Sigmoid colon (tissue), 7 donors: ENCODE data around the gene ZNF407. TPM values are rescaled to one million over a fixed set of nuclear protein-coding genes. Genes with fewer than 3 reads are reported as not detected.
A peak's percentile ranks its signal among the peaks of the same experiment; 100 is the strongest.

Experiments
- DNase-seq: peaks from one replicate; pipeline ENCODE4 v3.0.0-alpha.2; 2019
- H3K27ac ChIP-seq, 4 donors: fragments of 200-600 bp; sonication (generic); one replicate each; pipeline ENCODE4 v1.5.1; 2016 to 2019; ENCODE audit warnings: mild to moderate bottlenecking in 1 of 4
- H3K27me3 ChIP-seq, 3 donors: fragments of 200-600 bp; sonication (generic); one replicate each; pipeline ENCODE4 v1.5.1; 2019; ENCODE audit warnings: mild to moderate bottlenecking in 1 of 3
- H3K36me3 ChIP-seq, 4 donors: fragments of 200-600 bp; sonication (generic); one replicate each; pipeline ENCODE4 v1.5.1; 2016 to 2019
- H3K4me1 ChIP-seq, 4 donors: fragments of 200-600 bp; sonication (generic); one replicate each; pipeline ENCODE4 v1.5.1; 2017 to 2019
- H3K4me3 ChIP-seq, 4 donors: fragments of 200-600 bp; sonication (generic); one replicate each; pipeline ENCODE4 v1.5.1; 2017 to 2019; ENCODE audit warnings: mild to moderate bottlenecking in 2 of 4, moderate library complexity in 1 of 4
- H3K9me3 ChIP-seq, 4 donors: fragments of 200-600 bp in 3 of 4; sonication (generic) in 3 of 4; one replicate each; pipeline versions ENCODE4 v1.5.1 to v1.6.1; 2013 to 2019
- CTCF ChIP-seq, 4 experiments: fragments of 450-650 bp in 3 of 4; fragments of 200-600 bp in 1 of 4; IDR thresholded peaks; one replicate each; pipeline ENCODE4 v1.5.1; 2016 to 2019; ENCODE audit warnings: antibody characterized with exemption in 4 of 4, mild to moderate bottlenecking in 3 of 4, moderate library complexity in 2 of 4
- EP300 ChIP-seq, 4 donors: sonication (generic); formaldehyde crosslinking; IDR thresholded peaks; one replicate each; pipeline ENCODE4 v1.6.1; 2017; ENCODE audit warnings: antibody characterized with exemption in 4 of 4
- POLR2A ChIP-seq, 2 donors: fragments of 450-650 bp; IDR thresholded peaks; one replicate each; pipeline ENCODE4 v1.6.1; 2016; ENCODE audit warnings: antibody characterized with exemption in 2 of 2, mild to moderate bottlenecking in 2 of 2, moderate library complexity in 2 of 2
- POLR2AphosphoS5 ChIP-seq, 4 donors: sonication (generic); formaldehyde crosslinking; IDR thresholded peaks; one replicate each; pipeline ENCODE4 v1.6.1; 2017; ENCODE audit warnings: antibody characterized with exemption in 4 of 4
- WGBS, 2 donors: extraction: QIAGEN DNeasy Blood & Tissue Kit; methylation state at CpG; one replicate each; pipeline ENCODE4 v1.1.7; 2013; 5-methylcytosine and 5-hydroxymethylcytosine counted together
- intact Hi-C: fragments of 100-400 bp; cut with DNase I; formaldehyde crosslinking; loops from one replicate; pipeline ENCODE4 v1.15.1; 2023
- polyA plus RNA-seq, 3 donors: library from polyadenylated mRNA; stranded (reverse); fragments of 200-250 nt; gene quantifications; one replicate each; pipeline ENCODE4 v1.2.3, GENCODE V29; 2013
- total RNA-seq, 4 donors: library from RNA; depleted of rRNA; stranded (reverse); fragments of >200 nt; gene quantifications; one replicate each; pipeline ENCODE4 v1.1.0, GENCODE V29; 2016
- donor health status: healthy with polysubstance abuse.
- donor health status: Bipolar disorder and iron deficiency.
- donor health status: healthy.

Gene ZNF407
- total and polyA plus RNA-seq, 7 donors, result 1.4 to 19.8 (median 16.3) TPM

GRCh38 chr18:74856434-74856833, 258.8 kb downstream of the ZNF407 start:
- intact Hi-C loops, result no loop called here

GRCh38 chr18:74856928-74857327, 259.3 kb downstream of the ZNF407 start:
- Histone ChIP-seq H3K27me3 (no peaks in the 10 kb centered on the region), H3K36me3 (no peaks in the 10 kb centered on the region), H3K9me3 (no peaks in the 10 kb centered on the region), H3K4me3 (no peak overlapping the region), H3K4me1 (peaks cover 0 to 30% (median 11%) of the 10 kb centered on the region in 4 donors), H3K27ac (peak overlapping the region in 3 of 4 donors; percentile 1 to 58 (median 14))
- DNase-seq, result no peak
- TF ChIP-seq POLR2AphosphoS5 (IDR thresholded peaks at IDR 0.05), result no peak
- intact Hi-C loops, result no loop called here
- 91 to 93% methylated on average over 8 of the region's 8 CpGs for WGBS, 2 donors

More at GRCh38 chr18:74856434-74856833, 258.8 kb downstream of the ZNF407 start:
- Histone ChIP-seq H3K9me3 (no peaks in the 10 kb centered on the region), H3K4me3 (no peak overlapping the region), H3K27me3 (no peaks in the 10 kb centered on the region), H3K4me1 (peaks cover 0 to 25% (median 6%) of the 10 kb centered on the region in 4 donors), H3K36me3 (no peaks in the 10 kb centered on the region), H3K27ac (peak overlapping the region in 3 of 4 donors; percentile 1 to 58 (median 14))
- DNase-seq, result no peak
- TF ChIP-seq POLR2A (IDR thresholded peaks at IDR 0.05) (no peak), EP300 (IDR thresholded peaks at IDR 0.05) (no peak), POLR2AphosphoS5 (IDR thresholded peaks at IDR 0.05) (no peak), CTCF (IDR thresholded peaks at IDR 0.05) (no peak)

GRCh38 chr18:74857901-74858300, 260.2 kb downstream of the ZNF407 start:
- 92 to 98% methylated on average over 1 of the region's 1 CpG for WGBS, 2 donors
- DNase-seq, result no peak
- Histone ChIP-seq H3K9me3 (no peaks in the 10 kb centered on the region), H3K36me3 (no peaks in the 10 kb centered on the region), H3K27me3 (no peaks in the 10 kb centered on the region), H3K4me1 (peaks cover 0 to 37% (median 12%) of the 10 kb centered on the region in 4 donors), H3K4me3 (no peak overlapping the region), H3K27ac (peak overlapping the region in 1 of 4 donors; percentile 58)
- intact Hi-C loops, result no loop called here
- TF ChIP-seq EP300 (IDR thresholded peaks at IDR 0.05) (no peak), CTCF (IDR thresholded peaks at IDR 0.05) (no peak), POLR2AphosphoS5 (IDR thresholded peaks at IDR 0.05) (no peak), POLR2A (IDR thresholded peaks at IDR 0.05) (no peak)

- Histone ChIP-seq H3K27ac (peak overlapping the region in 3 of 4 donors; percentile 33 to 71 (median 59)), H3K36me3 (no peaks in the 10 kb centered on the region), H3K9me3 (no peaks in the 10 kb centered on the region), H3K4me1 (peaks cover 0 to 44% (median 12%) of the 10 kb centered on the region in 4 donors), H3K27me3 (no peaks in the 10 kb centered on the region), H3K4me3 (no peak overlapping the region)
- 78 to 80% methylated on average over 4 of the region's 4 CpGs for whole genome bisulfite sequencing, 2 donors
- no peak for DNase-seq
- TF ChIP-seq POLR2AphosphoS5 (IDR thresholded peaks at IDR 0.05), result peak in 2 of 4 donors; percentile 19 to 48
- TF ChIP-seq POLR2A (IDR thresholded peaks at IDR 0.05), result no peak
- intact Hi-C loops, result loop anchor here (10.0 kb wide), 1 partner anchor 344 kb away; the partner anchor contains the start of gene PTGR3
These were observed 263.5 kb downstream of the ZNF407 start for GRCh38 chr18:74861154-74861553.

GRCh38 chr18:74862094-74862493, 264.4 kb downstream of the ZNF407 start:
- intact Hi-C loops, result loop anchor here (10.0 kb wide), 1 partner anchor 343 kb away; the partner anchor contains the start of gene PTGR3
- 91% methylated on average over 4 of the region's 4 CpGs for WGBS, 2 donors
- no peaks in the 10 kb centered on the region for H3K9me3 ChIP-seq
- no peak overlapping the region for H3K4me3 ChIP-seq
- TF ChIP-seq EP300 (IDR thresholded peaks at IDR 0.05), result peak in 1 of 4 donors; percentile 71
- peak; percentile 31 to 51 (median 36) for TF ChIP-seq POLR2AphosphoS5 (IDR thresholded peaks at IDR 0.05)
- TF ChIP-seq CTCF (IDR thresholded peaks at IDR 0.05), result no peak
- no peak for TF ChIP-seq POLR2A (IDR thresholded peaks at IDR 0.05)
- H3K36me3 ChIP-seq, result no peaks in the 10 kb centered on the region
- peak; percentile 81 for DNase-seq
- H3K27me3 ChIP-seq, result no peaks in the 10 kb centered on the region
- peak overlapping the region in 3 of 4 donors; percentile 46 to 71 (median 59) for H3K27ac ChIP-seq
- H3K4me1 ChIP-seq, result peaks cover 0 to 35% (median 12%) of the 10 kb centered on the region in 4 donors

GRCh38 chr18:74866577-74866976, 268.9 kb downstream of the ZNF407 start:
- 96 to 97% methylated on average over 3 of the region's 3 CpGs for WGBS, 2 donors
- TF ChIP-seq EP300 (IDR thresholded peaks at IDR 0.05), result no peak
- no peak for TF ChIP-seq POLR2A (IDR thresholded peaks at IDR 0.05)
- no peak for TF ChIP-seq CTCF (IDR thresholded peaks at IDR 0.05)
- no peak for TF ChIP-seq POLR2AphosphoS5 (IDR thresholded peaks at IDR 0.05)
- intact Hi-C loops, result loop anchor here (10.0 kb wide), 1 partner anchor 338 kb away; the partner anchor contains the start of gene PTGR3
- Histone ChIP-seq H3K36me3 (no peaks in the 10 kb centered on the region), H3K4me3 (no peak overlapping the region), H3K9me3 (no peaks in the 10 kb centered on the region), H3K27ac (peak overlapping the region in 1 of 4 donors; percentile 33), H3K27me3 (no peaks in the 10 kb centered on the region), H3K4me1 (peaks cover 0 to 41% (median 4%) of the 10 kb centered on the region in 4 donors)
- no peak for DNase-seq
